ENCODE measurements around the gene PSMA5.
"Not testable (repeated sequence)": the region's sequence is repeated elsewhere in the genome, so short reads cannot be mapped to it uniquely, and the experiment has no call there.

Gene PSMA5

GRCh38 chr1:109426281-109427170 is at the start of gene PSMA5:
Gene PSMA5, minus strand, starts transcription at chr1:109426448. Its CDS starts 118 bp downstream, at chr1:109426330.
- peak; percentile 72 to 98 (median 95) for DNase-seq

- DNase-seq, result no peak
Measured at GRCh38 chr1:109475261-109475660, 49.0 kb upstream of the PSMA5 start.

- no peak for DNase-seq
Measured at GRCh38 chr1:109474697-109475096, 48.4 kb upstream of the PSMA5 start.

- not testable (repeated sequence) for DNase-seq
Measured at GRCh38 chr1:109473284-109474057, 47.2 kb upstream of the PSMA5 start.

GRCh38 chr1:109472779-109473178 is 46.5 kb upstream of the PSMA5 start:
- no peak for DNase-seq

GRCh38 chr1:109470245-109470644 is 44.0 kb upstream of the PSMA5 start:
- no peak for DNase-seq

- DNase-seq, result no peak
Measured at GRCh38 chr1:109468903-109469302, 42.7 kb upstream of the PSMA5 start.

GRCh38 chr1:109468061-109468460 is 41.8 kb upstream of the PSMA5 start:
- no peak for DNase-seq

GRCh38 chr1:109467301-109467777 is 41.1 kb upstream of the PSMA5 start:
- DNase-seq, result no peak

GRCh38 chr1:109466452-109467300 is 40.4 kb upstream of the PSMA5 start, which contains the start of gene SYPL2:
Gene SYPL2, plus strand, starts transcription at chr1:109466546. Its CDS starts 298 bp downstream, at chr1:109466844.
- DNase-seq, result peak in 22 of 51 donors; percentile 3 to 57 (median 26)

- no peak for DNase-seq
Measured at GRCh38 chr1:109466125-109466451, 39.8 kb upstream of the PSMA5 start.

GRCh38 chr1:109457819-109458218 is 31.6 kb upstream of the PSMA5 start:
- no peak for DNase-seq

GRCh38 chr1:109454497-109455133 is 28.4 kb upstream of the PSMA5 start:
- DNase-seq, result no peak

GRCh38 chr1:109447524-109447923 is 21.3 kb upstream of the PSMA5 start:
- no peak for DNase-seq

GRCh38 chr1:109445949-109446695 is 19.9 kb upstream of the PSMA5 start:
- DNase-seq, result not testable (repeated sequence)

GRCh38 chr1:109444346-109444745 is 18.1 kb upstream of the PSMA5 start:
- no peak for DNase-seq

- no peak for DNase-seq
Measured at GRCh38 chr1:109443476-109443875, 17.2 kb upstream of the PSMA5 start.

- no peak for DNase-seq
Measured at GRCh38 chr1:109441069-109441468, 14.8 kb upstream of the PSMA5 start.

- DNase-seq, result no peak
Measured at GRCh38 chr1:109438798-109439297, 12.6 kb upstream of the PSMA5 start.

- no peak for DNase-seq
Measured at GRCh38 chr1:109434484-109434883, 8.2 kb upstream of the PSMA5 start.

All from hypothalamus (tissue), 51 donors.